HepG2 (cell line): ENCODE measurements around the gene SGMS1. TPM values are rescaled to one million over a fixed set of nuclear protein-coding genes. Genes with fewer than 3 reads are reported as not detected.

ENCODE experiments used
- ATAC-seq: fragments of 200-7000 bp; cut with Tn5 transposase; 3 replicates; pipeline ENCODE4 v1.9.1; 2020; ENCODE audit warnings: mild to moderate bottlenecking, moderate library complexity
- BruUV-seq: library from RNA; stranded (reverse); fragments of 400-500 nt; replicated peaks from 2 replicates; lab custom pipeline; 2021; lab: Mats Ljungman, UMichigan
- CTCF ChIA-PET: fragments of 300-600 bp; formaldehyde crosslinking; extraction: SDS; loops from one replicate; lab custom pipeline; 2021; ENCODE audit warnings: low total read pairs, inconsistent platforms, low intra/inter-chr PET ratio; lab: Yijun Ruan, JAX
- POLR2A ChIA-PET: fragments of 350-600 bp; sonication (Branson Sonifier 250); formaldehyde crosslinking; loops from one replicate; lab custom pipeline; 2020; ENCODE audit warnings: antibody characterized with exemption, inconsistent platforms; lab: Yijun Ruan, JAX
- DNase-seq: peaks from one replicate; pipeline ENCODE4 v3.0.0-alpha.2; 2015; ENCODE audit warnings: low spot score
- FAIRE-seq: peaks from 3 replicates; lab custom pipeline; 2011; peaks lifted over from hg19 to GRCh38; lab: Jason Lieb, UNC
- H2AFZ ChIP-seq: one replicate; pipeline ENCODE4 v1.6.1; 2011; ENCODE audit warnings: low read length, inconsistent platforms
- H3K27ac ChIP-seq: fragments of 300-600 bp; 3 replicates; pipeline ENCODE4 v1.8.0; 2011; ENCODE audit warnings: mixed run types, mild to moderate bottlenecking, mixed read lengths, low read length, inconsistent platforms; ENCODE audit not compliant: insufficient read depth; ENCODE audit errors: extremely low read length
- H3K27me3 ChIP-seq, 2 experiments: fragments of 200-600 bp in 1 of 2; 2 replicates in 1 of 2; 3 replicates in 1 of 2; pipeline versions ENCODE4 v1.6.0 to v1.8.0; 2011; ENCODE audit warnings: low read length in 2 of 2, mild to moderate bottlenecking in 2 of 2, moderate library complexity in 2 of 2, inconsistent platforms in 1 of 2; ENCODE audit not compliant: insufficient read depth in 2 of 2, control insufficient read depth in 1 of 2
- H3K36me3 ChIP-seq, 2 experiments: fragments of 200-600 bp in 1 of 2; replicated peaks in 1 of 2; 2 replicates in 1 of 2; 3 replicates in 1 of 2; pipeline versions ENCODE4 v1.5.1 to v1.8.0; 2011; ENCODE audit warnings: low read length in 2 of 2, inconsistent platforms in 1 of 2; ENCODE audit not compliant: insufficient read depth in 2 of 2, control insufficient read depth in 1 of 2
- H3K4me1 ChIP-seq: 2 replicates; pipeline ENCODE4 v1.5.1; 2012; ENCODE audit warnings: low read length, inconsistent platforms; ENCODE audit not compliant: insufficient read depth
- H3K4me2 ChIP-seq: 2 replicates; pipeline ENCODE4 v1.6.0; 2011; ENCODE audit warnings: low read depth, low read length, inconsistent platforms
- H3K4me3 ChIP-seq, 3 experiments: fragments of 200-600 bp in 1 of 3; sonication (generic), shearing (Covaris generic) in 1 of 3; replicated peaks in 1 of 3; 2 replicates each; pipeline ENCODE4 v1.5.1; 2011 to 2016; ENCODE audit warnings: low read length in 3 of 3, inconsistent platforms in 2 of 3, low read depth in 2 of 3, mild to moderate bottlenecking in 2 of 3, control low read depth in 1 of 3, mixed read lengths in 1 of 3; ENCODE audit not compliant: insufficient read depth in 1 of 3
- H3K79me2 ChIP-seq: one replicate; pipeline ENCODE4 v1.6.1; 2011; ENCODE audit warnings: low read length, inconsistent platforms; ENCODE audit not compliant: insufficient read depth
- H3K9ac ChIP-seq: 2 replicates; pipeline ENCODE4 v1.6.0; 2011; ENCODE audit warnings: mild to moderate bottlenecking, low read depth, low read length, inconsistent platforms; ENCODE audit not compliant: insufficient read depth
- H3K9me3 ChIP-seq: 2 replicates; pipeline ENCODE4 v1.5.1; 2012; ENCODE audit warnings: mild to moderate bottlenecking, low read length
- H4K20me1 ChIP-seq: 2 replicates; pipeline ENCODE4 v1.6.0; 2011; ENCODE audit warnings: inconsistent platforms, mild to moderate bottlenecking, low read length, moderate library complexity; ENCODE audit not compliant: insufficient read depth
- ATF6 ChIP-seq: sonication (generic); formaldehyde crosslinking; conservative IDR thresholded peaks from 2 replicates; pipeline ENCODE4 v1.4.0; 2020; ENCODE audit warnings: missing genetic modification reagents
- CHD4 ChIP-seq: fragments of 200-600 bp; sonication (generic); IDR thresholded peaks from 2 replicates; pipeline ENCODE4 v1.7.0; 2017; ENCODE audit warnings: mild to moderate bottlenecking, low read length, borderline replicate concordance
- GMEB1 ChIP-seq: sonication (generic); formaldehyde crosslinking; IDR thresholded peaks from 2 replicates; pipeline ENCODE4 v1.5.1; 2020; ENCODE audit warnings: missing genetic modification reagents, mild to moderate bottlenecking, borderline replicate concordance
- SKIL ChIP-seq: sonication (generic); formaldehyde crosslinking; IDR thresholded peaks from 2 replicates; pipeline ENCODE4 v1.8.0; 2022; ENCODE audit warnings: missing genetic modification reagents, mild to moderate bottlenecking, moderate library complexity, borderline replicate concordance
- ZBTB42 ChIP-seq: sonication (generic); formaldehyde crosslinking; IDR thresholded peaks from 2 replicates; pipeline ENCODE4 v1.5.0; 2020; ENCODE audit warnings: mild to moderate bottlenecking, missing genetic modification reagents
- ZEB1 ChIP-seq: IDR thresholded peaks from 2 replicates; pipeline ENCODE4 v1.6.1; 2012; ENCODE audit warnings: mild to moderate bottlenecking, low read depth, inconsistent platforms; ENCODE audit not compliant: insufficient replicate concordance
- ZNF264 ChIP-seq: sonication (generic); formaldehyde crosslinking; IDR thresholded peaks from 2 replicates; pipeline ENCODE4 v1.4.0; 2020; ENCODE audit warnings: missing genetic modification reagents
- ZNF576 ChIP-seq: sonication (generic); formaldehyde crosslinking; IDR thresholded peaks from 2 replicates; pipeline ENCODE4 v1.4.0; 2020; ENCODE audit warnings: mild to moderate bottlenecking, missing genetic modification reagents
- ZNF691 ChIP-seq: sonication (generic); formaldehyde crosslinking; IDR thresholded peaks from 2 replicates; pipeline ENCODE4 v1.4.0; 2020; ENCODE audit warnings: missing genetic modification reagents, low read depth, mild to moderate bottlenecking, borderline replicate concordance
- WGBS: methylation state at CpG from one replicate; pipeline ENCODE4 v1.1.6; 2017; ENCODE audit warnings: low lambda C conversion rate; 5-methylcytosine and 5-hydroxymethylcytosine counted together
- in situ Hi-C: cut with HindIII; loops from 2 replicates; pipeline ENCODE4 v1.10.0; 2017; ENCODE audit warnings: low pct_unique_long_range_greater_than_20kb; ENCODE audit not compliant: extremely low pct_ligation_motif_present
- intact Hi-C: fragments of 100-400 bp; cut with micrococcal nuclease; formaldehyde crosslinking; loops from one replicate; pipeline ENCODE4 v1.10.0; 2022; ENCODE audit not compliant: unreplicated experiment
- polyA plus RNA-seq, 8 experiments: library from polyadenylated mRNA; depleted of rRNA in 3 of 8; stranded (reverse) in 7 of 8; unstranded in 1 of 8; fragments of >200 nt; fragmentation: Illumina TruSeq in 4 of 8; extraction: Trizol in 4 of 8; gene quantifications; 2 replicates each; pipeline versions ENCODE4 v1.2.1 to v1.2.3, GENCODE V29; 2011 to 2016; ENCODE audit warnings: low read depth in 4 of 8, missing spikeins in 1 of 8, mixed read lengths in 1 of 8; ENCODE audit not compliant: insufficient read depth in 1 of 8
- total RNA-seq, 5 experiments: library from RNA; depleted of rRNA; stranded (reverse); fragments of >200 nt; fragmentation: Illumina TruSeq; extraction: Trizol; gene quantifications; 2 replicates each; pipeline ENCODE4 v1.2.3, GENCODE V29; 2016; ENCODE audit warnings: low read depth in 1 of 5

The SGMS1 gene
- total and polyA plus RNA-seq, 2 of the 13 experiments (the other 11 are each of a cell fraction or from before 2014, with no cell fraction given), result 6.5 to 15.1 TPM

GRCh38 chr10:50415292-50415691 lies 208.5 kb downstream of the SGMS1 start (continued):
- TF ChIP-seq GMEB1 (CRISPR knock-in tag) (no peak), ATF6 (CRISPR knock-in tag) (no peak)

GRCh38 chr10:50410066-50410811 lies 213.5 kb downstream of the SGMS1 start:
- Histone ChIP-seq H3K27ac (no peak overlapping the region), H3K4me2 (no peak overlapping the region), H3K4me1 (peaks cover 23% of the 10 kb centered on the region), H3K36me3 (no peaks in the 10 kb centered on the region; a peak in 1 of 5 replicates), H3K9me3 (no peaks in the 10 kb centered on the region), H3K79me2 (peaks cover 6% of the 10 kb centered on the region), H2AFZ (no peak overlapping the region), H3K4me3 (no peak overlapping the region), H3K9ac (no peak overlapping the region), H3K27me3 (no peaks in the 10 kb centered on the region), H4K20me1 (no peaks in the 10 kb centered on the region)
- WGBS, result 88% methylated on average over 4 of the region's 6 CpGs
- FAIRE-seq (no peak), ATAC-seq (no peak), DNase-seq (no peak)
- no TSS peak for BruUV-seq
- no peak for TF ChIP-seq ZNF691
- TF ChIP-seq SKIL, result no peak
- no peak for TF ChIP-seq CHD4
- no peak for TF ChIP-seq ZNF264 (CRISPR knock-in tag)
- TF ChIP-seq ZBTB42, result no peak
- TF ChIP-seq ZNF576 (CRISPR knock-in tag), result no peak
- no peak for TF ChIP-seq ZEB1
- in situ Hi-C loops (no loop called here), intact Hi-C loops (loop anchor here (10.0 kb wide), 1 partner anchor 215 kb away; the partner anchor contains the start of gene SGMS1)
- ChIA-PET CTCF (no interaction called here), POLR2A (no interaction called here)
